ENCODE results near the gene ZBTB44.

The ZBTB44 gene

GRCh38 chr11:130191896-130192295, 122.8 kb downstream of the ZBTB44 start:
- peaks cover 28 to 47% of the 10 kb centered on the region in 2 donors for H3K4me1 ChIP-seq (ENCODE audit: control insufficient read depth in 2 of 2, insufficient read depth in 2 of 2, low read length in 2 of 2)
- peak overlapping the region in 1 of 2 donors; percentile 32 for H3K27ac ChIP-seq (ENCODE audit: low read depth in 2 of 2, low read length in 2 of 2)
- H3K9ac ChIP-seq (ENCODE audit: low read depth in 1 of 2, low read length in 2 of 2), result no peak overlapping the region
- peaks cover 39% of the 10 kb centered on the region in 2 donors for H3K36me3 ChIP-seq (ENCODE audit: control insufficient read depth in 2 of 2, insufficient read depth in 2 of 2, low read length in 2 of 2)
- H3K27me3 ChIP-seq (ENCODE audit: control insufficient read depth in 2 of 2, insufficient read depth in 2 of 2, low read length in 2 of 2), result no peaks in the 10 kb centered on the region
- no peak overlapping the region for H3K4me3 ChIP-seq (ENCODE audit: low read length in 2 of 2)
- no peaks in the 10 kb centered on the region for H3K9me3 ChIP-seq (ENCODE audit: control insufficient read depth in 2 of 2, low read length in 2 of 2)

GRCh38 chr11:130190371-130190881, 124.3 kb downstream of the ZBTB44 start:
- H3K27ac ChIP-seq (ENCODE audit: low read depth in 2 of 2, low read length in 2 of 2), result peak overlapping the region; percentile 97 to 98
- peak overlapping the region; percentile 72 to 79 for H3K9ac ChIP-seq (ENCODE audit: low read depth in 1 of 2, low read length in 2 of 2)
- H3K9me3 ChIP-seq (ENCODE audit: control insufficient read depth in 2 of 2, low read length in 2 of 2), result no peaks in the 10 kb centered on the region
- peaks cover 34 to 51% of the 10 kb centered on the region in 2 donors for H3K4me1 ChIP-seq (ENCODE audit: control insufficient read depth in 2 of 2, insufficient read depth in 2 of 2, low read length in 2 of 2)
- H3K27me3 ChIP-seq (ENCODE audit: control insufficient read depth in 2 of 2, insufficient read depth in 2 of 2, low read length in 2 of 2), result no peaks in the 10 kb centered on the region
- H3K36me3 ChIP-seq (ENCODE audit: control insufficient read depth in 2 of 2, insufficient read depth in 2 of 2, low read length in 2 of 2), result peaks cover 30 to 32% of the 10 kb centered on the region in 2 donors
- peak overlapping the region; percentile 51 to 57 for H3K4me3 ChIP-seq (ENCODE audit: low read length in 2 of 2)

DNA sequence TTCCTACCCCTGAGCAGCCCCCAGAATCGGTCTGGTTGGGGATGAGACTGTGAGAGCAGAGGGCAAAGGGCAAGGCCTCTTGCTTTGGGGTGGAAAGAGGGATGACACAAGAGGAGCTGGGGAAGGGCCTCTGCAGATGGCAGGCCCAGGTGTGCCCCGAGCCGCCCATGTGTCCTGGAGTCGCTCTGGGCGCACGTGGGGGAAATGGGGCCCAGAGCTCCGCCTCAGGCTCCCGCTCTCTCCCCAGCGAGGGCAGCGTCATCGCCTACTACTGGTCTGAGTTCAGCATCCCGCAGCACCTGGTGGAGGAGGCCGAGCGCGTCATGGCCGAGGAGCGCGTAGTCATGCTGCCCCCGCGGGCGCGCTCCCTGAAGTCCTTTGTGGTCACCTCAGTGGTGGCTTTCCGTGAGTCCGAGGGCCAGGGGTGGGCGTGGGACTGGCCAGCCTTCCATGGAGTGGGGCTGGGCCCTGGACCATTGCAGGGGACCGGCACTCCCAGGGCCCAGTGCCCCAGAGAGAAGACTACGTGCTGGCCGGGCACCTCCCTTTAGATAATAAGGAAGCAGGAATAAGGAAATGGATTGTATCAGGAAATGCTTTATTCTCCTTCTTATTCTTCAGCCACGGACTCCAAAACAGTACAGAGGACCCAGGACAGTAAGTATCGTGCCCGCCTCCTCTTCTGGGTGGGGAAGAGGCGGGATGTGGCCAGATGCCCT, 125.1 kb downstream of the ZBTB44 start:
- Histone ChIP-seq H3K27ac (ENCODE audit: low read depth in 2 of 2, low read length in 2 of 2) (peak overlapping the region; percentile 97 to 98), H3K4me3 (ENCODE audit: low read length in 2 of 2) (peak overlapping the region; percentile 51 to 57), H3K9ac (ENCODE audit: low read depth in 1 of 2, low read length in 2 of 2) (peak overlapping the region; percentile 72 to 79), H3K4me1 (ENCODE audit: control insufficient read depth in 2 of 2, insufficient read depth in 2 of 2, low read length in 2 of 2) (peaks cover 34 to 51% of the 10 kb centered on the region in 2 donors), H3K36me3 (ENCODE audit: control insufficient read depth in 2 of 2, insufficient read depth in 2 of 2, low read length in 2 of 2) (peaks cover 23 to 25% of the 10 kb centered on the region in 2 donors), H3K9me3 (ENCODE audit: control insufficient read depth in 2 of 2, low read length in 2 of 2) (no peaks in the 10 kb centered on the region), H3K27me3 (ENCODE audit: control insufficient read depth in 2 of 2, insufficient read depth in 2 of 2, low read length in 2 of 2) (no peaks in the 10 kb centered on the region)

DNA sequence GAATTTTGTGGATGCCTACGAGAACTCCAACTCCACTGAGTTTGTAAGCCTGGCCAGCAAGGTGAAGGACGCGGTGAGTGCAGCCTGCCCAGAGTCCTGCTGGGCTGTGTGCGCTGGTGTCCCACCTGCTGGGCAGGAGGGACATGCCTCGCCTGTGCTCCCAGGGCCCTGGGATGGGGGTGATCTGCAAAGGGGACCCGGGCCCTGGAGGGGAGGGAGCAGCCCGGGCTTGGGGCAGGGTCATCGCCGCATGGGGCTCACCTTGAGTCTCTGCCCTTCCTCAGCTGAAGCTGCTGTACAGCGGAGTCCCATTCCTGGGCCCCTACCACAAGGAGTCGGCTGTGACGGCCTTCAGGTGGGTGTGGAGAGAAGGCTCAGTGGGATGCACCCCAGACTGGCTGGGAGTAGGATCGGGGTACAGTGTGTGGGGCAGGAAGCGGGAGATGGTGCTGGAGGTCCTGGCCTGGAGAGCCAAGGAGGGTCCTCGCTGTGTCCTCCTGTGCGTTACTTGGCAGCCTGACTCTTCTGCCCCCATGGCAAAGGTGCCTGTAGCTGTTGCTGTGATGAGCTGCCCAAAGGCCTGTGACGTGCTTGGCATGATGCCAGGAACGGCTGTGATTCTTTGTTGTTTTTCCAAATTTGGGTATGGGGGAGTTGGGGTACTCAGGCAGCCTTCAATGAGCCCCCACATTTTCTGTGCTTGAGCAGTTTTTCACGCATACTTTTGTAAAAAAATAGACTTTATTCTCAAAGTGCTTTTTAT, 126.0 kb downstream of the ZBTB44 start:
- no peak overlapping the region for H3K4me3 ChIP-seq (ENCODE audit: low read length in 2 of 2)
- H3K27me3 ChIP-seq (ENCODE audit: control insufficient read depth in 2 of 2, insufficient read depth in 2 of 2, low read length in 2 of 2), result no peaks in the 10 kb centered on the region
- H3K27ac ChIP-seq (ENCODE audit: low read depth in 2 of 2, low read length in 2 of 2), result peak overlapping the region; percentile 97 to 98
- H3K9ac ChIP-seq (ENCODE audit: low read depth in 1 of 2, low read length in 2 of 2), result peak overlapping the region; percentile 56 to 79
- H3K36me3 ChIP-seq (ENCODE audit: control insufficient read depth in 2 of 2, insufficient read depth in 2 of 2, low read length in 2 of 2), result peaks cover 14 to 17% of the 10 kb centered on the region in 2 donors
- H3K9me3 ChIP-seq (ENCODE audit: control insufficient read depth in 2 of 2, low read length in 2 of 2), result no peaks in the 10 kb centered on the region
- H3K4me1 ChIP-seq (ENCODE audit: control insufficient read depth in 2 of 2, insufficient read depth in 2 of 2, low read length in 2 of 2), result peaks cover 34 to 53% of the 10 kb centered on the region in 2 donors

DNA sequence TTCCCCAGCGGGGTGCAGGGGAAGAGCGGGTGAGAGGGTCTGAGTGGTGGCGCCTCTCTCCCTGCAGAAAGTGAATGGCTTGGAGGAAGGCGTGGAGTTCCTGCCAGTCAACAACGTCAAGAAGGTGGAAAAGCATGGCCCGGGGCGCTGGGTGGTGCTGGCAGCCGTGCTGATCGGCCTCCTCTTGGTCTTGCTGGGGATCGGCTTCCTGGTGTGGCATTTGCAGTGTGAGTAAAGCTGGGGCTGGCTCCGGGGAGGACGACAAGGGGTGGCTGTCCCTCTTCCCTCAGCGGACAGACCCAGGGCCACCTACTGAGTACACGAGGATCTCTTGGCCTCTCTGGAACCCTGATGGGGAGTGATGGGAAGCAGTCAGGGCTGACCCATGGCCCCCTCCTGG, 126.7 kb downstream of the ZBTB44 start:
- H3K27ac ChIP-seq (ENCODE audit: low read depth in 2 of 2, low read length in 2 of 2), result peak overlapping the region; percentile 97 to 98
- H3K9ac ChIP-seq (ENCODE audit: low read depth in 1 of 2, low read length in 2 of 2), result peak overlapping the region in 1 of 2 donors; percentile 30
- peaks cover 34 to 53% of the 10 kb centered on the region in 2 donors for H3K4me1 ChIP-seq (ENCODE audit: control insufficient read depth in 2 of 2, insufficient read depth in 2 of 2, low read length in 2 of 2)
- no peaks in the 10 kb centered on the region for H3K27me3 ChIP-seq (ENCODE audit: control insufficient read depth in 2 of 2, insufficient read depth in 2 of 2, low read length in 2 of 2)
- no peaks in the 10 kb centered on the region for H3K9me3 ChIP-seq (ENCODE audit: control insufficient read depth in 2 of 2, low read length in 2 of 2)
- H3K4me3 ChIP-seq (ENCODE audit: low read length in 2 of 2), result no peak overlapping the region
- H3K36me3 ChIP-seq (ENCODE audit: control insufficient read depth in 2 of 2, insufficient read depth in 2 of 2, low read length in 2 of 2), result peaks cover 13 to 14% of the 10 kb centered on the region in 2 donors

- no peak overlapping the region for H3K4me3 ChIP-seq (ENCODE audit: low read length in 2 of 2)
- H3K4me1 ChIP-seq (ENCODE audit: control insufficient read depth in 2 of 2, insufficient read depth in 2 of 2, low read length in 2 of 2), result peaks cover 38 to 58% of the 10 kb centered on the region in 2 donors
- H3K9ac ChIP-seq (ENCODE audit: low read depth in 1 of 2, low read length in 2 of 2), result peak overlapping the region in 1 of 2 donors; percentile 45
- H3K27me3 ChIP-seq (ENCODE audit: control insufficient read depth in 2 of 2, insufficient read depth in 2 of 2, low read length in 2 of 2), result no peaks in the 10 kb centered on the region
- no peaks in the 10 kb centered on the region for H3K9me3 ChIP-seq (ENCODE audit: control insufficient read depth in 2 of 2, low read length in 2 of 2)
- H3K36me3 ChIP-seq (ENCODE audit: control insufficient read depth in 2 of 2, insufficient read depth in 2 of 2, low read length in 2 of 2), result peaks cover 5 to 8% of the 10 kb centered on the region in 2 donors
- peak overlapping the region in 1 of 2 donors; percentile 97 for H3K27ac ChIP-seq (ENCODE audit: low read depth in 2 of 2, low read length in 2 of 2)
Observed at GRCh38 chr11:130187096-130187495, 127.6 kb downstream of the ZBTB44 start.

DNA sequence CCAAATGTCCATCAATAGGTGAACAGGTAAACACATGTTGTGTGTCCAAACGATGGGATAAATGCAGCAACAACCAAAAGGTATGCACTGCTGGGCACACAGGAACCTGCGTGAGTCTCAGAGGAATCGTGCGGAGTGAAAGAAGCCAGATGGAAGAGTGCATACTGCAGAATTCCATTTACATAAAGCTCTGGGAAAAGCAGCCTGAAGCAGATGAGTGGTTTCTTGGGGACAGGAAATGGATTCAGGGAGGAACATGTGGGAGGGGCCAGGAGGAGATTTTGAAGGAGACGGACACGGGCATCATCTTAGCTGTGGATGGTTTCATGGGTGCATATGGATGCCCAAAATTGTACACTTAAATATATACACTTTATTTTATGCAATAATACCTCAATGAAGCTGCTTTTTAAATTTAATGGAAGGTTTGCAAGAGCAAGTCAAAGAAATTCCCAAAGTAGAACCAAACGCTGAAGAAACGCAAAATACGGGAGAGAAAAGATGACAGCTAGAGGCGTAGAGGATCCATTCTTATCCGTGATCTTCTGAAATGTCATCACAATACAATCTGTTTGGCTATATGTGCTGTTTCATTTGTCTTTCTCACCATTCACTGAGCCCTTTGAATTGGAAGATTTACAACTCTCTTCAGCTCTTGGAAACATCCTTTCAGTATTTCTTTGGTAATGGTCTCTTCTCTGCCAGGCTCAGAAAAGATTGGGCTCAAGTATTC, 130.7 kb downstream of the ZBTB44 start:
- no peaks in the 10 kb centered on the region for H3K36me3 ChIP-seq (ENCODE audit: control insufficient read depth in 2 of 2, insufficient read depth in 2 of 2, low read length in 2 of 2)
- H3K27ac ChIP-seq (ENCODE audit: low read depth in 2 of 2, low read length in 2 of 2), result no peak overlapping the region

GRCh38 chr11:130181295-130182272, 133.1 kb downstream of the ZBTB44 start:
- H3K4me1 ChIP-seq (ENCODE audit: control insufficient read depth in 2 of 2, insufficient read depth in 2 of 2, low read length in 2 of 2), result peaks cover 50 to 59% of the 10 kb centered on the region in 2 donors
- H3K36me3 ChIP-seq (ENCODE audit: control insufficient read depth in 2 of 2, insufficient read depth in 2 of 2, low read length in 2 of 2), result no peaks in the 10 kb centered on the region
- H3K27me3 ChIP-seq (ENCODE audit: control insufficient read depth in 2 of 2, insufficient read depth in 2 of 2, low read length in 2 of 2), result no peaks in the 10 kb centered on the region
- no peaks in the 10 kb centered on the region for H3K9me3 ChIP-seq (ENCODE audit: control insufficient read depth in 2 of 2, low read length in 2 of 2)
- peak overlapping the region; percentile 97 to 99 for H3K27ac ChIP-seq (ENCODE audit: low read depth in 2 of 2, low read length in 2 of 2)
- H3K9ac ChIP-seq (ENCODE audit: low read depth in 1 of 2, low read length in 2 of 2), result peak overlapping the region; percentile 75 to 87
- H3K4me3 ChIP-seq (ENCODE audit: low read length in 2 of 2), result peak overlapping the region; percentile 59 to 67

More for the DNA sequence above, 130.7 kb downstream of the ZBTB44 start:
- no peaks in the 10 kb centered on the region for H3K9me3 ChIP-seq (ENCODE audit: control insufficient read depth in 2 of 2, low read length in 2 of 2)
- no peak overlapping the region for H3K9ac ChIP-seq (ENCODE audit: low read depth in 1 of 2, low read length in 2 of 2)
- no peaks in the 10 kb centered on the region for H3K27me3 ChIP-seq (ENCODE audit: control insufficient read depth in 2 of 2, insufficient read depth in 2 of 2, low read length in 2 of 2)
- no peak overlapping the region for H3K4me3 ChIP-seq (ENCODE audit: low read length in 2 of 2)
- H3K4me1 ChIP-seq (ENCODE audit: control insufficient read depth in 2 of 2, insufficient read depth in 2 of 2, low read length in 2 of 2), result peaks cover 48 to 63% of the 10 kb centered on the region in 2 donors

DNA sequence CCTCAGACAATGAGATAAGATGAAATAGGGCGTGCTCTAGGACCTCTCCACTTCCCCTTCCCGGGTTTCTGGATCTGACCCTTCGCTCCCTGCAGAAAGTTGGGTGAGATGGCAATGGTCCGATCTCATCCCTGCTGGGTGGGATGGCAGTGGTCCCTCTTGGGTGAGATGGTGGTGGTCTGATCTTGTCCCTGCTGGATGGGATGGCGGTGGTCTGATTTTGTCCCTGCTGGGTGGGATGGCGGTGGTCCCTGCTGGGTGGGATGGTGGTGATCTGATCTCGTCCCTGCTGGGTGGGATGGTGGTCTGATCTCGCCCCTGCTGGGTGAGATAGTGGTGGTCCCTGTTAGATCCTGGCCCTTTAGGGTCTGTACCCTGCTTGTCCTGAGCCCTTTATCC, 133.8 kb downstream of the ZBTB44 start:
- Histone ChIP-seq H3K27ac (ENCODE audit: low read depth in 2 of 2, low read length in 2 of 2) (peak overlapping the region; percentile 97 to 99), H3K4me1 (ENCODE audit: control insufficient read depth in 2 of 2, insufficient read depth in 2 of 2, low read length in 2 of 2) (peaks cover 46 to 58% of the 10 kb centered on the region in 2 donors), H3K27me3 (ENCODE audit: control insufficient read depth in 2 of 2, insufficient read depth in 2 of 2, low read length in 2 of 2) (no peaks in the 10 kb centered on the region), H3K9ac (ENCODE audit: low read depth in 1 of 2, low read length in 2 of 2) (peak overlapping the region; percentile 74 to 75), H3K9me3 (ENCODE audit: control insufficient read depth in 2 of 2, low read length in 2 of 2) (no peaks in the 10 kb centered on the region), H3K4me3 (ENCODE audit: low read length in 2 of 2) (peak overlapping the region; percentile 59 to 67), H3K36me3 (ENCODE audit: control insufficient read depth in 2 of 2, insufficient read depth in 2 of 2, low read length in 2 of 2) (no peaks in the 10 kb centered on the region)

Data from mucosa of rectum (tissue), 2 donors.